Endothelial cell of umbilical vein (primary cell): ENCODE data around the gene TMEM45B. TPM values are rescaled to one million over a fixed set of nuclear protein-coding genes. Genes with fewer than 3 reads are reported as not detected.

Source experiments
- BruUV-seq: library from RNA; stranded (reverse); fragments of 400-500 nt; replicated peaks from 2 replicates; lab custom pipeline; 2021; lab: Mats Ljungman, UMichigan
- CTCF ChIA-PET: fragments of 300-600, 350-600 bp; sonication (Branson Sonifier 250); formaldehyde crosslinking; loops from one replicate; lab custom pipeline; 2021; ENCODE audit warnings: antibody characterized with exemption, inconsistent platforms; lab: Charles Lee
- POLR2A ChIA-PET: fragments of 300-600, 350-600 bp; sonication (Branson Sonifier 250); formaldehyde crosslinking; loops from one replicate; lab custom pipeline; 2021; ENCODE audit warnings: antibody characterized with exemption, inconsistent platforms; lab: Charles Lee
- DNase-seq: peaks from one replicate; pipeline ENCODE4 v3.0.0-alpha.2; 2011; ENCODE audit warnings: low read depth, low spot score
- FAIRE-seq: peaks from 2 replicates; lab custom pipeline; 2011; peaks lifted over from hg19 to GRCh38; lab: Jason Lieb, UNC
- H2AFZ ChIP-seq: 2 replicates; pipeline ENCODE4 v1.6.0; 2012; ENCODE audit warnings: low read depth, low read length, control low read depth, inconsistent platforms
- H3K27ac ChIP-seq: 2 replicates; pipeline ENCODE4 v1.5.1; 2011; ENCODE audit warnings: low read depth, mild to moderate bottlenecking, control low read depth, low read length, moderate library complexity; ENCODE audit not compliant: insufficient read depth
- H3K27me3 ChIP-seq, 2 experiments: 2 replicates each; pipeline versions ENCODE4 v1.6.0 to v1.6.1; 2011; ENCODE audit warnings: low read length in 2 of 2, mixed read lengths in 1 of 2; ENCODE audit not compliant: control insufficient read depth in 2 of 2, insufficient read depth in 2 of 2
- H3K36me3 ChIP-seq, 2 experiments: 2 replicates in 1 of 2; 3 replicates in 1 of 2; pipeline ENCODE4 v1.5.1; 2011; ENCODE audit warnings: low read length in 2 of 2, mild to moderate bottlenecking in 1 of 2, moderate library complexity in 1 of 2; ENCODE audit not compliant: control insufficient read depth in 2 of 2, insufficient read depth in 2 of 2; ENCODE audit errors: extremely low read depth in 1 of 2
- H3K4me1 ChIP-seq: 3 replicates; pipeline ENCODE4 v1.5.1; 2011; ENCODE audit warnings: mild to moderate bottlenecking, low read length; ENCODE audit not compliant: control insufficient read depth, insufficient read depth; ENCODE audit errors: extremely low read depth
- H3K4me2 ChIP-seq: 2 replicates; pipeline ENCODE4 v1.6.1; 2011; ENCODE audit warnings: low read length, control low read depth, mixed read lengths; ENCODE audit not compliant: insufficient read depth
- H3K4me3 ChIP-seq, 3 experiments: fragments of 200-600 bp in 1 of 3; sonication (generic), shearing (Covaris generic) in 1 of 3; replicated peaks in 1 of 3; 2 replicates each; pipeline ENCODE4 v1.5.1; 2011 to 2016; ENCODE audit warnings: control low read depth in 3 of 3, low read length in 3 of 3, mild to moderate bottlenecking in 2 of 3, inconsistent platforms in 1 of 3, low read depth in 1 of 3, moderate library complexity in 1 of 3; ENCODE audit not compliant: insufficient read depth in 1 of 3
- H3K79me2 ChIP-seq: 2 replicates; pipeline ENCODE4 v1.6.0; 2012; ENCODE audit warnings: low read length, inconsistent platforms; ENCODE audit not compliant: control insufficient read depth, insufficient read depth
- H3K9ac ChIP-seq: replicated peaks from 2 replicates; pipeline ENCODE3; 2011; ENCODE audit warnings: low read length, control low read depth; ENCODE audit not compliant: insufficient read depth; ENCODE audit errors: extremely low read depth
- H3K9me1 ChIP-seq: replicated peaks from 3 replicates; pipeline ENCODE4 v1.6.0; 2011; ENCODE audit warnings: mild to moderate bottlenecking, low read length; ENCODE audit not compliant: control insufficient read depth, insufficient read depth; ENCODE audit errors: extremely low read depth
- H3K9me3 ChIP-seq: replicated peaks from 2 replicates; pipeline ENCODE4 v1.5.1; 2012; ENCODE audit warnings: low read length, inconsistent platforms; ENCODE audit not compliant: control insufficient read depth, insufficient read depth
- H4K20me1 ChIP-seq: replicated peaks from 2 replicates; pipeline ENCODE3; 2011; ENCODE audit warnings: mild to moderate bottlenecking, low read length; ENCODE audit not compliant: control insufficient read depth, insufficient read depth; ENCODE audit errors: extremely low read depth
- CTCF ChIP-seq, 2 donors: IDR thresholded peaks; 1 replicate in 1 of 2; 2 replicates in 1 of 2; pipeline ENCODE4 v1.5.1; 2011; ENCODE audit warnings: low read length in 2 of 2, mild to moderate bottlenecking in 2 of 2, moderate library complexity in 2 of 2, control low read depth in 1 of 2, inconsistent platforms in 1 of 2, low read depth in 1 of 2; ENCODE audit not compliant: insufficient read depth in 1 of 2; ENCODE audit errors: extremely low read depth in 1 of 2
- EZH2 ChIP-seq: IDR thresholded peaks from 2 replicates; pipeline ENCODE4 v1.6.1; 2012; ENCODE audit warnings: borderline replicate concordance, low read depth, mild to moderate bottlenecking, moderate library complexity, low read length, inconsistent platforms; ENCODE audit not compliant: severe bottlenecking
- FOS ChIP-seq: IDR thresholded peaks from 2 replicates; pipeline ENCODE4 v1.6.1; 2011; ENCODE audit warnings: mild to moderate bottlenecking, low read length, moderate library complexity, borderline replicate concordance; ENCODE audit not compliant: insufficient read depth
- GATA2 ChIP-seq: IDR thresholded peaks from 2 replicates; pipeline ENCODE4 v1.7.0; 2011; ENCODE audit warnings: low read depth, mild to moderate bottlenecking, moderate library complexity, mixed read lengths, low read length; ENCODE audit not compliant: insufficient read length, insufficient read depth
- JUN ChIP-seq: IDR thresholded peaks from 2 replicates; pipeline ENCODE4 v1.6.1; 2011; ENCODE audit warnings: borderline replicate concordance, low read depth; ENCODE audit not compliant: insufficient read length, insufficient read depth
- MAX ChIP-seq: IDR thresholded peaks from 2 replicates; pipeline ENCODE4 v1.6.1; 2011; ENCODE audit not compliant: insufficient read depth, insufficient read length
- MYC ChIP-seq: IDR thresholded peaks from one replicate; pipeline ENCODE4 v1.6.1; 2011; ENCODE audit warnings: mild to moderate bottlenecking, low read depth, low read length
- POLR2A ChIP-seq: IDR thresholded peaks from 2 replicates; pipeline ENCODE4 v1.6.1; 2012; ENCODE audit warnings: low read depth, mild to moderate bottlenecking, control low read depth, low read length
- POLR2AphosphoS5 ChIP-seq: IDR thresholded peaks from 2 replicates; pipeline ENCODE4 v1.6.1; 2012; ENCODE audit warnings: low read depth, mild to moderate bottlenecking, control low read depth, low read length, moderate library complexity; ENCODE audit not compliant: insufficient read depth
- dilution Hi-C: fragments of 300-500 bp; cut with MboI; formaldehyde crosslinking; loops from one replicate; pipeline ENCODE4 v1.15.0; 2019; ENCODE audit warnings: low sequenced_read_pairs; ENCODE audit not compliant: extremely low pct_ligation_motif_present
- intact Hi-C: fragments of 100-400 bp; cut with micrococcal nuclease; formaldehyde crosslinking; loops from one replicate; pipeline ENCODE4 v1.10.0; 2022
- polyA plus RNA-seq, 4 experiments: library from polyadenylated mRNA; depleted of rRNA in 3 of 4; stranded (reverse) in 3 of 4; unstranded in 1 of 4; fragments of >200 nt; gene quantifications; 2 replicates each; pipeline versions ENCODE4 v1.2.1 to v1.2.3, GENCODE V29; 2011 to 2012; ENCODE audit warnings: missing spikeins in 1 of 4
- total RNA-seq: library from RNA; stranded (reverse); gene quantifications from 2 replicates; pipeline ENCODE4 v1.2.3, GENCODE V29; 2021

Gene TMEM45B
- total and polyA plus RNA-seq, 2 donors (not counting 3 experiments of a cell fraction or from before 2014, with no cell fraction given), result 0.08 TPM; not detected in 1

GRCh38 chr11:129864811-129865210, 49.2 kb downstream of the TMEM45B start:
- H3K27me3 ChIP-seq, result no peaks in the 10 kb centered on the region
- POLR2A ChIA-PET, result no interaction called here
- H3K9ac ChIP-seq, result no peak overlapping the region
- H3K9me3 ChIP-seq, result no peaks in the 10 kb centered on the region
- CTCF ChIA-PET, result interaction anchor here (0.8 to 1.3 kb wide), 3 partner anchors 11 to 98 kb away, joined by 3 to 4 read pairs (median 4); no protein-coding TSS in a partner anchor
- FAIRE-seq (no peak), DNase-seq (no peak)
- H3K4me1 ChIP-seq, result peaks cover 9% of the 10 kb centered on the region
- no peaks in the 10 kb centered on the region for H3K79me2 ChIP-seq
- no peaks in the 10 kb centered on the region for H4K20me1 ChIP-seq
- no peak overlapping the region for H3K4me2 ChIP-seq
- H3K36me3 ChIP-seq, result peaks cover 8 to 31% of the 10 kb centered on the region in 2 experiments
- dilution Hi-C loops, result no loop called here
- no peak overlapping the region for H2AFZ ChIP-seq
- no peaks in the 10 kb centered on the region for H3K9me1 ChIP-seq
- no peak overlapping the region for H3K4me3 ChIP-seq
- TF ChIP-seq GATA2 (no peak), POLR2A (no peak), POLR2AphosphoS5 (no peak), MYC (no peak), FOS (no peak), CTCF (IDR thresholded peaks at IDR 0.05; ENCODE audit: extremely low read depth in 1 of 2, insufficient read depth in 1 of 2, low read depth in 1 of 2, low read length in 2 of 2) (no peak), EZH2 (no peak), JUN (no peak), MAX (no peak)
- BruUV-seq, result no TSS peak
- intact Hi-C loops, result no loop called here
- no peak overlapping the region for H3K27ac ChIP-seq
